ENCODE results near the gene POLG2. TPM values are rescaled to one million over a fixed set of nuclear protein-coding genes. Genes with fewer than 3 reads are reported as not detected.
"Not testable (repeated sequence)": the region's sequence is repeated elsewhere in the genome, so short reads cannot be mapped to it uniquely, and the experiment has no call there.

POLG2 gene
- polyA plus RNA-seq, 2 of the 4 experiments (the other 2 are of a cell fraction), result 26.3 to 31.3 TPM

- 86% methylated on average over 8 of the region's 8 CpGs for WGBS (ENCODE audit: missing lambda C conversion rate)
- CTCF ChIA-PET, result interaction anchor here (0.7 to 3.6 kb wide), 2 partner anchors 11 to 41 kb away, joined by 3 to 27 read pairs; no protein-coding TSS in a partner anchor
- H3K4me3 ChIP-seq, result no peak overlapping the region
- no peak for FAIRE-seq
- POLR2A ChIA-PET, result no interaction called here
- TF ChIP-seq ZFP36 (IDR thresholded peaks at IDR 0.05; ENCODE audit: borderline replicate concordance, partially characterized antibody) (no peak), FOXS1 (CRISPR knock-in tag; IDR thresholded peaks at IDR 0.05) (no peak), EHMT2 (IDR thresholded peaks at IDR 0.05; ENCODE audit: low read depth) (no peak)
- H3K4me1 ChIP-seq, result peaks cover 5% of the 10 kb centered on the region; the same call in 1 of the 3 replicates
- no peak overlapping the region for H3K27ac ChIP-seq
- no peaks in the 10 kb centered on the region for H3K9me3 ChIP-seq
- H3K4me2 ChIP-seq, result no peak overlapping the region
- DNase-seq (ENCODE audit: low read depth in 1 of 2, low spot score in 1 of 2), result no peak
- ATAC-seq, result no peak
Measured at GRCh38 chr17:64460955-64461354, 35.9 kb downstream of the POLG2 start.

GRCh38 chr17:64459818-64460217, 37.0 kb downstream of the POLG2 start:
- CTCF ChIA-PET, result interaction anchor here (0.6 to 3.6 kb wide), 3 partner anchors 10 to 578 kb away, joined by 3 to 27 read pairs (median 5); partner anchors contain the start of gene GH2
- TF ChIP-seq ZC3H11A (IDR thresholded peaks at IDR 0.05), result peak; percentile 46
- H3K27ac ChIP-seq; ATAC-seq; H3K4me1 ChIP-seq; H3K9me3 ChIP-seq; POLR2A ChIA-PET; H3K4me3 ChIP-seq; FAIRE-seq; DNase-seq (ENCODE audit: low read depth in 1 of 2, low spot score in 1 of 2); H3K4me2 ChIP-seq: not testable (repeated sequence)
- 92% methylated on average over 7 of the region's 7 CpGs for WGBS (ENCODE audit: missing lambda C conversion rate)

- Histone ChIP-seq H3K4me2 (no peak overlapping the region), H3K4me3 (no peak overlapping the region), H3K4me1 (peaks cover 5% of the 10 kb centered on the region; the same call in 1 of the 3 replicates), H3K27ac (no peak overlapping the region), H3K9me3 (no peaks in the 10 kb centered on the region)
- FAIRE-seq, result no peak
- 64% methylated on average over 6 of the region's 6 CpGs for WGBS (ENCODE audit: missing lambda C conversion rate)
- ChIA-PET CTCF (interaction anchor here (0.6 to 3.6 kb wide), 2 partner anchors 39 to 578 kb away, joined by 3 to 27 read pairs; partner anchors contain the start of gene GH2), POLR2A (no interaction called here)
- peak; percentile 58 to 73; a peak in 4 of 6 replicates for ATAC-seq
- peak in 1 of 2 experiments; percentile 51 for DNase-seq (ENCODE audit: low read depth in 1 of 2, low spot score in 1 of 2)
- no peak for TF ChIP-seq RFX5 (IDR thresholded peaks at IDR 0.05)
- TF ChIP-seq REST (IDR thresholded peaks at IDR 0.05), result peak; percentile 30; the same call in 1 of the 2 replicates
- no peak for TF ChIP-seq PBX3 (IDR thresholded peaks at IDR 0.05)
- TF ChIP-seq MAX (IDR thresholded peaks at IDR 0.05), result no peak
- TF ChIP-seq RNF2 (IDR thresholded peaks at IDR 0.05; ENCODE audit: borderline replicate concordance, low read depth), result no peak
- TF ChIP-seq USF2 (IDR thresholded peaks at IDR 0.05), result no peak
- peak; percentile 85; the same call in 1 of the 2 replicates for TF ChIP-seq ESRRA (IDR thresholded peaks at IDR 0.05; ENCODE audit: borderline replicate concordance, low read length)
- TF ChIP-seq FOSL2 (IDR thresholded peaks at IDR 0.05), result no peak; the same call in 1 of the 2 replicates
- TF ChIP-seq FOSL2 (CRISPR knock-in tag; IDR thresholded peaks at IDR 0.05), result peak; percentile 52
- no peak for TF ChIP-seq NFE2L2 (conservative IDR thresholded peaks at IDR 0.05; ENCODE audit: low read length)
- no peak for TF ChIP-seq MAZ (IDR thresholded peaks at IDR 0.05; ENCODE audit: borderline replicate concordance, low read depth, low read length)
- no peak for TF ChIP-seq E2F6 (IDR thresholded peaks at IDR 0.05; ENCODE audit: borderline replicate concordance, low read depth)
- TF ChIP-seq PHF8 (IDR thresholded peaks at IDR 0.05; ENCODE audit: borderline replicate concordance, low read depth), result no peak
- TF ChIP-seq MYC (IDR thresholded peaks at IDR 0.05; ENCODE audit: borderline replicate concordance, low read length), result no peak
- no peak for TF ChIP-seq ATOH8 (CRISPR knock-in tag; IDR thresholded peaks at IDR 0.05; ENCODE audit: low read depth)
- no peak for TF ChIP-seq RAD21 (conservative IDR thresholded peaks at IDR 0.05 in 1 of 2, IDR thresholded peaks at IDR 0.05 in 1 of 2)
- no peak for TF ChIP-seq CHD2 (IDR thresholded peaks at IDR 0.05; ENCODE audit: low read length, partially characterized antibody)
- peak; percentile 18 for TF ChIP-seq ZFP36 (IDR thresholded peaks at IDR 0.05; ENCODE audit: borderline replicate concordance, partially characterized antibody)
- no peak for TF ChIP-seq EHF (CRISPR knock-in tag; IDR thresholded peaks at IDR 0.05)
- TF ChIP-seq JUNB (IDR thresholded peaks at IDR 0.05), result no peak
- TF ChIP-seq CBX8 (IDR thresholded peaks at IDR 0.05), result no peak
- no peak for TF ChIP-seq KDM5A (IDR thresholded peaks at IDR 0.05)
- TF ChIP-seq RARB (CRISPR knock-in tag; IDR thresholded peaks at IDR 0.05), result no peak
- no peak for TF ChIP-seq POLR2AphosphoS2 (conservative IDR thresholded peaks at IDR 0.05; ENCODE audit: low read length)
Measured at GRCh38 chr17:64459284-64459747, 37.5 kb downstream of the POLG2 start.
